ENCODE data around the gene LDB2.
"Not testable (repeated sequence)": the region's sequence is repeated elsewhere in the genome, so short reads cannot be mapped to it uniquely, and the experiment has no call there.

Gene LDB2

DNA sequence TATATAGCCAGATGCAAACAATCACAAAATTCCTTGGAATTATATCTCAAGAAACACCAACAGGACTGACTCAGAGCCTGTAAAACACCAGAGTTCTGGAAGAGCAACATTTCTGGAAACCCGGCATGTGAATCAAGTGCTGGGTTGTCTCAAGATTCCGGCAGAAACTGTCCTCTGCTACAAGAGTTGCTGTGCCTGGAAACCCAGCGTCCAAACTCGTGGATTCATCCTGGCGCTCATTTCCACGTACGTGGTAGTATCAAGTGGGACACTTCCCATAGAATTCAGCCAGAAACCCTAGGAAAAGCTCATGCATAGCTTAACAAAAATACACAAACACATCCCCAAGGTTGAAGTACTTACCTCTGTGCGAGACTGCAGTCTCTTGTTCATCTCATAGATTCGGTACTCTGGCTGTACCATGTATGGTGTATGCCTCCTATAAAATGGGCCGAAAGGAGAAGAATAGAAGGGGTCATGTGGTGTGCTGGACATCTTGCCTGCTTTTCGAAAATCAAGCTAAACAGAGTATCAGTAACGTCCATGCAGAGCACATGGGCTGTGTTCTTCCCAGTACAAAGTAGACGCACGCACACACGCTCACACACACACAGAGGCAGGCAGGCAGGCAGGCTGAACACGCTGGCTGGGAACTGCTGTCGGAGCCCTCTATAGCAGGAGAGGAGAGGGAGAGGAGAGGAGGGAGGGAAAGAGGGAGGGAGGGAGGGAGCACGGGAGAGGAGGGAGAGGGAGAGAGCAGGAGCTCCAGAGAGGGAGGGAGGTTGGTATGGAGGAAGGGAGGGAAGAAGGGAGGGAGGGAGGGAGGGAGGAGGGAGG lies at the start of gene LDB2:
Gene LDB2, minus strand, starts transcription at position 655 of the 837 bp plus-strand sequence.
- DNase-seq (ENCODE audit: low read depth in 2 of 2) = no peak

- no peak for DNase-seq (ENCODE audit: low read depth in 2 of 2)
Measured at GRCh38 chr4:16942491-16942890, 44.0 kb upstream of the LDB2 start.

DNA sequence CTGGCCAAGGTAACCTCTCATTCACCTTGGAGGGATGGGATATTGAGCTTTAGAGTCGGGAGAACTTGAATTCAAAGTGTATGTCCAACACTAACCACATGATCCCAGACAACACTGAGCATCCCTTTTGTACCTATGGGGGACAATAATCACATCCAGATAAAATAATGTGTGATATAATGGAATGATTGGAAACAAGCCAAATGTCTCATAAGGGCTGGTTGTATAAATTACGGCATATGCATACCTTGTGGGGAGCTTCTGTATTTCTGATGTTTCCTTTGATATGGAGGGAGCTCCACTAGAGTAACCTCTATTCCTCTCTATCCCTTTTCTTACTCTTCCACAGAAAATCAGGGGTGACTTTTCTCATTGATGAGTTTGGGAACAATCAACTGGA lies 40.7 kb upstream of the LDB2 start:
- DNase-seq (ENCODE audit: low read depth in 2 of 2) = no peak

GRCh38 chr4:16938512-16939040 lies 40.1 kb upstream of the LDB2 start:
- DNase-seq (ENCODE audit: low read depth in 2 of 2) = no peak

DNA sequence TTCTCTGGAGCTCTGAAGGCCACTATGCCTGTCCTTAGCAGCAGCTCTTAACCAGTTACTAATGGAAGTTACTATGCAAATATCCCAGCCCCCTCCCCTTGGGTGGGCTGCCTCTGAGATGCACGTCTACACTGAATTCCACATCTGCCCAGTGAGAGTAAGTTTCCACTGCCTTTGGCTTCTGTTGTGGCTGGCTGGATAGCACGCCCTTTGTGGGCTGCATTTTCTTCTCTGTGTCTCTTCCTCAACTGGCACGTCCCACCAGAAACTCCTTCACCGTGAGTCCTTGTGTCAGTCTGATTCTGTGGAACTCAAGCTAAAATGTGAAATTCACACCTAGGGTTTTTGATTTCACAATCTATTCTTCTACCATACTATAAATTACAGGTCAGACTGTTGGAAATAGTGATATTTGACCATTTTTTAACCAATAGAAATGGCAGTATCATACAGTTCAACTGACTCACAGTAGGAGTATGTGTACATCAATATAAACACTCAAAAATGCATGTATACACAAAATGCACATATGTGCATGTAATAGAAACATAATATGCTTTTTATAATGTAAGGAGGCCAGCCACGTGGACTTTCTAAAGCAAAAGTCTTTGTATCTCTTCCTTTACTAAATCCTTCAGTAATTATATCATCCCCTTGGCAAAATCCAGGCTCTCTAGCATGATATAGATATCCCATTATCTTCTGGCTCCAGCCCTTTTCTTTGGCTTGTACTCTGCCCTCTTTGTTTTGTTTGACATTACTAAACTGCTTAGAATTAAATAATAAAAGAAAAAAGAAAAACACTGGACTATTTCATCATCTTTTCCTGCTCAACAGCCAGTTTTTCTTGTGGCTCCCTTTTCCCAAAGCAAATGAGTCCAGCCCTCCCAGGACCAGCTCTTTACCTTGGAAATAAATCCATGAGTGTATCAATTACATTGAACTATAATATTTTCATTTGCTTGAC lies 33.2 kb upstream of the LDB2 start:
- no peak for DNase-seq (ENCODE audit: low read depth in 2 of 2)

DNA sequence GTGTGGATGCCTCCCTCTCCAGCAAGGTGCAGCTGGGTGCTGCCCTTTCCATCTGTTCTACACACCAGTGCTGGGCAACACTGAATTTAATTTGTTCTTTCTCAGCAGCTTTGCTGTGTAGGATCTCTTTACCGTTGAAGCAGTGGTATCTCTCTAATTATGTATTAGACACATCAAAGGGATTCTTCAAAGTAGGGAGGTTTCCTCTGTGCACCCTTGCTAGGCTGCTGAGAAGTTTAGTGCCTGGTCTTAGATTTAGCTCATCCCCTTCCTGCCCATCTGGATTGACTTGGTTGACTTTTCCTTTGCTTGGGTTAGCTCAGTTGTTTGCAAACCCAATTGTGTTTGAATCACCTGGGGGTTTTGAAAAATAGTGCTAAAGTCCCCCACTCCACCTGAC lies 27.8 kb upstream of the LDB2 start:
- no peak for DNase-seq (ENCODE audit: low read depth in 2 of 2)

- DNase-seq (ENCODE audit: low read depth in 2 of 2) = not testable (repeated sequence)
Measured at GRCh38 chr4:16918716-16919115, 20.3 kb upstream of the LDB2 start.

DNA sequence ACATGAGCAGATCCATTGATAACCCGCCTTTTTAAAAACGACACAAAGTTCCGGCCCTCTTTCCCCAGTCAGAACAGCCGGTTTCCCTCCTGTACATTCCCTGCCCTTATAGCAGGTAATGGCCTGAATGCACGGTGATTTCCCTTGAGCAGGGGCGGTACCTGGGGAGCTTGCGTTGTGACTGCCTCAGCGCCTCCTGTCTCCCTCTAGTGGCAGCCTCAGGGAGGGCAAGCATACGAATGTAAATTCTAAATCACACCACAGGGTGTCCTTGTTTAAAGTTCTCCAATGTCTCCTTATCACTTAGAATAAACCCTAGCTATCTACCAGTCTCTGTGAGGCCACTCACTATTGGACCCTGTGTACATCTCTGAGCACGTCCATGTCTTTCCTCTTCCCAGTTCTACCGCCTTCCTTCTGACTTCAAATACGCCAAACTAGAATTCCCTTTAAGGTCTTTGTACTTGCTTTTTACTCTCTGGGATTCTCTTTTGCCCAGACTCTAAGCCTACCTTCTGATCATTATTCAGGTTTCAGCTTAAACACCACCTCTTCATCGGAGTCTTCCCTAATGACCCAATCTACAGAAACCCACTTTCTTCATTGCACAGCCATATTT lies 18.4 kb upstream of the LDB2 start:
- peak; percentile 52 for DNase-seq (ENCODE audit: low read depth in 2 of 2)

DNA sequence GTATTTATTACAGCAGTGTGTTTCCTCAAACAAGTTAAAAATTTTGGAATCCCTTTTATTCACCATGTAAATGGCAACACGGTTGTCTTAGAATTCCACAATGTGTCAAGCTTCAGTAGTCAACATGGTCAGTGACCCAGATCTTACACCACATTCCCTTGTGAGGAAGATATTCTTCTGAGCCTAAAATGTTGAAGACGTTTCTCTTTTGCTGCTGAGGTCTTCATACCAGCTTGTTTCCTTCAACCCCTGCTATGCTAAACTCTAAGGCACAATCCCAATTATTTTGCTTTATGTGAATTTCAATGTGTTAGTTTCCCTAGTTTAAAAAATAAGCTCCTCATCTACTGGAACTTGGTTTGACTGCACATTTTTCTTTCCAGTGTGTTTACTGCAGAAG lies 17.6 kb upstream of the LDB2 start:
- DNase-seq (ENCODE audit: low read depth in 2 of 2) = no peak

GRCh38 chr4:16914208-16914607 lies 15.8 kb upstream of the LDB2 start:
- DNase-seq (ENCODE audit: low read depth in 2 of 2) = no peak

GRCh38 chr4:16912896-16913295 lies 14.5 kb upstream of the LDB2 start:
- no peak for DNase-seq (ENCODE audit: low read depth in 2 of 2)

GRCh38 chr4:16909281-16909680 lies 10.8 kb upstream of the LDB2 start:
- no peak for DNase-seq (ENCODE audit: low read depth in 2 of 2)

DNA sequence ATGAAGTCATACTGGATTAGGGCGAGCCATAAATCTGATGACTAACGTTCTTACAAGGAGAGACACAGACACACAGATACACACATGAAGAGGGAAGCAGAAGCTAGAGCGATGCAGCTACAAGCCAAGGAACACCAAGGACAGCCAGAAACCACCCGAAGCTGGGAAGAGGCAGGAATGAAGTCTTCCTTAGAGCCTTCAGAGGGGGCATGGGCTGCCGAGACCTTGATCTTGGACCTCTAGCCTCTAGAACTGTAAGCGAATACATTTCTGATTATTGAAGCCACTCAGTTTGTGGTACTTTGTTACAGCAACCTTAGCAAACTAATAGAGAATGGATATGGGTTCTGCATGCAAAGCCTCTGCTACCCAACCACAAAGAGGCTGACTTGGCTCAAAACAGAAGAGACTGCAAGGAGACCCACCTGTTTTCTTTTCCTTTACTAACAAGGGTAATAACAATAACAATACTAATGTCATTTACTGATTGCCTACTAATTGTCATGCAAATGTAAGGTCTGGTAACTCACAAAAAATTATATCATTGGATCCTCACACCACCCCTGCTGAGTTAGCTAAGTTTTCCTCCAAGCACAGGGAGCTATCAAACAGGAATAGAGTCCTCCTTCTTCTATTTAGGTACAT lies 10.1 kb upstream of the LDB2 start:
- DNase-seq (ENCODE audit: low read depth in 2 of 2) = no peak

GRCh38 chr4:16900325-16900724 lies 1.9 kb upstream of the LDB2 start:
- DNase-seq (ENCODE audit: low read depth in 2 of 2) = no peak

DNA sequence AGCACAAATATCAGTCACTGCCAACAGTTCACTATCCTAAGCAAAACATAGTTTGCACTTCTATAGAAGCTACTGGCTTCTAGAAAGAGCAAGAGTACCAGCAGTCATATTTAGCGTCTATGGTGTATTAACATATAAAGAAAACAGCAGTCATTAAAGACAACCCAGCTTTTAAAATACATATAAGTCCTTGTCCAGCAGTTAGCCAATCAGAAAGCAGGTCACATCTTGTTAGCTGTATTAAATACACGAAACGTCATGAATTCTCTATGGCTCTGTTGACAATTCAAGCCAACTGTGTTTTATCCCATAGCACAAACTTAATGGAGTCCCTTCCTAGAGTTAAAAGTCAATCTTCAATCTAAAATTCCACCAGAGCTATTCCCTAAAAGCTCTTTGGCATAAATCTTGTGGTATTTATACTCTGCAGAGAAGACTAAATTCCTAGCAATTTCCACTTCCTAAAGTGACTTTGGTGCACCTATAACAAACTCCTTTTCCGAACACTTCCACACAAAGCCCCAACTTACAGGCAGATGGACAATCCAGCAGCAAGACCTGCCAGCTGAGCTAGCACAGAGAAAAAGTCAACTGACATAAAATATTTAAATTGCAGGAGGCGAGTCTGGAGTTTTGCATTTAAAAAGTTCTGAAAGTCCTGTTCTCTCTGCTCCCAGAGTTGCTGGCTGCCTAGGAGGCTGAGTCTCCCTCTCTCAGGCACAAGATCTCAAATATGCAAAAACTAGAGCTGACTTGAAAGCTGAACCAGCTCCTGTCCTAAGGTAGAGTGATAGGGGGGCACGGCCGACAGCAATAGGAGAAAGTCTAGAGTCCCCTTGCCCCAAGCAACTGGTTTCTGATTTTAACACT lies 1.3 kb downstream of the LDB2 start:
- no peak for DNase-seq (ENCODE audit: low read depth in 2 of 2)

- DNase-seq (ENCODE audit: low read depth in 2 of 2) = no peak
Measured at GRCh38 chr4:16894406-16894805, 4.0 kb downstream of the LDB2 start.

DNA sequence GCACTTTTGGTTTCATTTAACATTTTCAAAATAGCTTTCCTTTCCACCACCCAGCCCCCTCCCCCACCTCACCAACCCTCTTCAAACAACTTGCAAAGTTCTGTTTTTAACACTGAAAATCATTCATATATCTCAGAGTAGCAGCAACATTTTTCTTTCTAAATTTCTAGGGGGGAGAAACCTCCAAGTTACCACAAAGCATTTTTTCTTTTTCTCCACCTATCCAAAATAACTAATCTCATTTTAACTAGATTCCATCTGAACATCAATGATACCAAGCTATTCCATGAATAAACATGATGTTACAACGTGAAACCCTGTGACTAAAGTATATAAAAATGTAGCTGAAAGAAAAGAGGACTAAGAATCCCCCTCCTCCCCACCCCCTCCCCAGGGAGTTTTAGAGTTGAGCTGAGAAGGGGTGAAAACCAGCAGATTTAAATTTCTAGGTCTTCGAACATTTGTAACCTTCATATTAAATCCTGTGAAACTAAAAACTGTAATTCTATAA lies 5.2 kb downstream of the LDB2 start:
- no peak for DNase-seq (ENCODE audit: low read depth in 2 of 2)

DNA sequence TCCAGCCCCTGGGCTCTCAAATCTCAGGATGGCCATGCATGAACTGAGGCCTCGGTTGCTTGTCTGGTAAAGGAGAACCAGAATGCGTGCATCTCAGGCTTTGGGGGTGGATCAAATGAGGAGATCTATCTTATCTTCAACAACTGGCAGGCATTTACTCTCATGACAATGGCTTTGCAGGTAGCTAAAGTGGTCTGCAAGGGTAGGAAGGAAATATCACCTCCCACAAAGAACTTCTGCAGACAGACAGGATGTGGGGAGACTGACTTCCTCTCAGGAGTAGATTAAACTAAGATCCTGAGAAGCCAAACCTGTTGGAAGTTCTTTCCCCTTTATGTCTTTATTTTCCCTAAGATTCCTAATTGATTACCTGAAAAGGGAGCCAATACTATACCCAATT lies 7.8 kb downstream of the LDB2 start:
- DNase-seq (ENCODE audit: low read depth in 2 of 2) = no peak

DNA sequence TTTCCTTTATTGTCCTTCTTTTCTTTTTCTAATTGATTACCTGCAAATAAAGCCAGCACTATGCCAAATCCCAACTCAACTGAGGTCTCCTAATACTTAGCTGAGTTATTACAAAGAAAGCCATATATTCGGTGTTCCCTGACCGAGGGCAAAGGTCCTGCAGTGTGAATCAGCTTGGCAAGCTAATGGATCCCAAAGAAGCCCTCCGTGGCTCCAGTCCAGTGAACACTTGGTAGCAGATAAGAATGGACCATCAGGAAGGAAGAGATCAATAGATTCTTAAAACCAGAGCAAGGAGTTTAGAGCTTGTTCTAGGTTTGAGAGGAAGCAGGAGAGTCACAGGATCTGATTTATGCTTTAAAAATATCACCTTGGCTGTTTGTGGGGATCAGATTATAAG lies 8.5 kb downstream of the LDB2 start:
- DNase-seq (ENCODE audit: low read depth in 2 of 2) = no peak

DNA sequence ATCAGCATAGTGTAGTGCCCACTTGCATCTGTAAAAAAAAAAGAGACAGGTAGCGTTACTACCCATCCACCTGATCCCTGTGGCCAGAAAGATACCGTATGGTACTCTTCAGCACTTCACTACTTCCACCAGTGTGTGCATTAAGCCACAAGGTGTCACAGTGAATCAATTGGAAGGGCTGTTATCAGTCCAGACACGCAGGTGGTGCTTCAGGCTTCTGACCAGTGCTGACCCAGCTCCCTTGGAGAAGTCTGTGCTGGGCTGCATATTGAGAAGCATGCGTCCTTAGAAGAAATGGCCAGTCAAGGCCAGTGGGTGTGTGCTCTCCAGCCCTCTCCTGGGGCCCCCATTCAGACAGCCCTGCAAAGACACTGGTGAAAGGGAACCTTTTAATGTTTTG lies 10.6 kb downstream of the LDB2 start:
- DNase-seq (ENCODE audit: low read depth in 2 of 2) = no peak

All from stimulated activated CD8-positive, alpha-beta memory T cell treated with anti-CD3 and anti-CD28 coated beads, Interleukin-7, amount 100 ng/mL, for 4 hours (primary cell).